LNCaP clone FGC (cell line): ENCODE measurements around the gene PACSIN2.

Experiments
- DNase-seq: peaks from one replicate; pipeline ENCODE4 v3.0.0-alpha.2; 2011; ENCODE audit warnings: low read depth
- H3K4me3 ChIP-seq: 2 replicates; pipeline ENCODE4 v1.5.1; 2011; ENCODE audit warnings: mild to moderate bottlenecking, low read depth, low read length, control low read depth
- TF ChIP-seq, protein P1 (sequence below): IDR thresholded peaks from 2 replicates; pipeline ENCODE4 v1.5.1; 2012; ENCODE audit warnings: mild to moderate bottlenecking; ENCODE audit not compliant: control insufficient read depth, insufficient read depth; ENCODE audit errors: extremely low read depth

The PACSIN2 gene

DNA sequence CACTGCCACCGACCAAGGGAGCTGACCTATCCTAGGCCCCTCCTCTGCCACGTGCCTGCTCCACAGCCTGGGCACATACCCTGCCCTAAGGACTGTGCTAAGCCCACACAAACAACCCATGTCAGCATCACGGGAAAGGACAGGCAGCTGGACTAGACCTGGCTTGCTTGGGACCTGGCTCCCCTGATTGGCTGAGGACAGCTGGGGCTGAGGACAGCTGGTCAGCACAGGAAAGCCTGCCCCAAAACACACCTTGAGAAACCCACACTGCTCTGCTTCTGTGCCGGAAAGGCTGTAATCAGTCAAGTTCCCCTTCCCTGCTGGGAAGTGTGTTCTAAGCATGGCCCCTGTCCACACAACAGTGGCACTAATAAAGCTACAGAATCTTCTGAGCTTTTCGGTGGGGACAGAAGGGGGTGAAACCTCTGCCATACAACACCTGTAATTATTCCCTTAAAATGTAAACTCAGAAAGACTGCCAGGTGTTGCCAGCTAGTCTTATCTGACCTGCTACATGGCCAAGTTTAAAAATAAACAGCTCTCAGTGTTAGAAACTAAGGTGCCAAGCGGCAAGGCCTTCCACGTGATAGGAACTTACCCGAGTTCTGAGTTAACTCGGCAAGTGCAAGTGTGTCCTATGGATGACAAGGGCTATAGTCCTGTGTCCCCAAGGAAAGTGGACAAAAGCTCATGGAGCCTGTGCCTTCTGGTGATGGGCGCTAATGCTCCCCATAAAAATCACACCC, 122.2 kb downstream of the PACSIN2 start:
- H3K4me3 ChIP-seq: no peak overlapping the region
- DNase-seq: no peak
- TF ChIP-seq, protein P1, sequence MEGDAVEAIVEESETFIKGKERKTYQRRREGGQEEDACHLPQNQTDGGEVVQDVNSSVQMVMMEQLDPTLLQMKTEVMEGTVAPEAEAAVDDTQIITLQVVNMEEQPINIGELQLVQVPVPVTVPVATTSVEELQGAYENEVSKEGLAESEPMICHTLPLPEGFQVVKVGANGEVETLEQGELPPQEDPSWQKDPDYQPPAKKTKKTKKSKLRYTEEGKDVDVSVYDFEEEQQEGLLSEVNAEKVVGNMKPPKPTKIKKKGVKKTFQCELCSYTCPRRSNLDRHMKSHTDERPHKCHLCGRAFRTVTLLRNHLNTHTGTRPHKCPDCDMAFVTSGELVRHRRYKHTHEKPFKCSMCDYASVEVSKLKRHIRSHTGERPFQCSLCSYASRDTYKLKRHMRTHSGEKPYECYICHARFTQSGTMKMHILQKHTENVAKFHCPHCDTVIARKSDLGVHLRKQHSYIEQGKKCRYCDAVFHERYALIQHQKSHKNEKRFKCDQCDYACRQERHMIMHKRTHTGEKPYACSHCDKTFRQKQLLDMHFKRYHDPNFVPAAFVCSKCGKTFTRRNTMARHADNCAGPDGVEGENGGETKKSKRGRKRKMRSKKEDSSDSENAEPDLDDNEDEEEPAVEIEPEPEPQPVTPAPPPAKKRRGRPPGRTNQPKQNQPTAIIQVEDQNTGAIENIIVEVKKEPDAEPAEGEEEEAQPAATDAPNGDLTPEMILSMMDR: no peak

DNA sequence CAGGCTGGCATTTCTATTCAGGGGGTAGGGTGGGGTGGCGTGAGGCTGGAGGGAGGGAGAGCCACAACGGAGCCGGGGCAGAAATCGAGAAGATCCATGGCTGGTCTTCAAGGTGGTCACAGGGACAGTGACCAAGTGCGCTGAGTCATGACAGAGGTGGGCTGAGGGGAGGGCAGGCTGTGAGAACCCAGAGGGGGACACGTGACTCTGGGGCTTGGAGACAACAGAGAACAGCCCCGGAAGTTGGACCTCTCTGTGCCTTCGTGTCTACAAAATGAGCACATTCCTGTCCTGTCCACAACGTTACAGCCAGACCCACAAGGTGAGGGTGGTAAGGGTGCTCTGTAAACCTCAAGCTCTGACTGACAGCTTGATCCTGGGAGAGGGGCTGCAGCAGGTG, 122.8 kb downstream of the PACSIN2 start:
- H3K4me3 ChIP-seq: no peak overlapping the region
- TF ChIP-seq, protein P1: no peak
- DNase-seq: no peak

- TF ChIP-seq, protein P1: no peak
- H3K4me3 ChIP-seq: no peak overlapping the region
Measured at GRCh38 chr22:42891696-42892095, 123.3 kb downstream of the PACSIN2 start.

GRCh38 chr22:42891008-42891407, 123.9 kb downstream of the PACSIN2 start:
- DNase-seq: no peak
- no peak overlapping the region for H3K4me3 ChIP-seq
- TF ChIP-seq, protein P1: no peak

More at GRCh38 chr22:42891696-42892095, 123.3 kb downstream of the PACSIN2 start:
- DNase-seq: no peak

- TF ChIP-seq, protein P1: no peak
- no peak for DNase-seq
- H3K4me3 ChIP-seq: no peak overlapping the region
Measured at GRCh38 chr22:42889304-42889703, 125.6 kb downstream of the PACSIN2 start.

- TF ChIP-seq, protein P1: no peak
Measured at GRCh38 chr22:42887523-42888507, 127.1 kb downstream of the PACSIN2 start.

More at GRCh38 chr22:42887523-42888507, 127.1 kb downstream of the PACSIN2 start:
- DNase-seq: no peak
- no peak overlapping the region for H3K4me3 ChIP-seq
